A549 (cell line): ENCODE measurements around the gene FCSK.

Experiments
- CEBPB ChIP-seq, 2 experiments: fragments of >200 bp in 1 of 2; sonication (Bioruptor Twin) in 1 of 2; formaldehyde crosslinking in 1 of 2; IDR thresholded peaks; 2 replicates each; pipeline ENCODE4 v1.6.1; 2012 to 2016
- CTCF ChIP-seq: fragments of >200 bp; sonication (Bioruptor Twin); formaldehyde crosslinking; IDR thresholded peaks from 3 replicates; pipeline ENCODE4 v1.5.1; 2016
- HOXA7 ChIP-seq: fragments of 250-450 bp; sonication (Bioruptor Pico); IDR thresholded peaks from 2 replicates; pipeline ENCODE4 v1.5.0; 2020; ENCODE audit warnings: mild to moderate bottlenecking, moderate library complexity
- KDM1A ChIP-seq: fragments of 200-600 bp; sonication (generic); IDR thresholded peaks from 2 replicates; pipeline ENCODE4 v1.6.1; 2016; ENCODE audit warnings: low read depth, mild to moderate bottlenecking
- MAX ChIP-seq: IDR thresholded peaks from 2 replicates; pipeline ENCODE4 v1.6.1; 2012
- MAZ ChIP-seq: fragments of 150-350 bp; IDR thresholded peaks from 2 replicates; pipeline ENCODE4 v1.6.1; 2014; ENCODE audit warnings: antibody characterized with exemption, low read depth, low read length, borderline replicate concordance
- MYC ChIP-seq: IDR thresholded peaks from 2 replicates; pipeline ENCODE4 v1.6.1; 2012; ENCODE audit warnings: mild to moderate bottlenecking, inconsistent platforms, low read length, improper control_type of control experiment, borderline replicate concordance
- POLR2A ChIP-seq: IDR thresholded peaks from 2 replicates; pipeline ENCODE4 v1.6.1; 2012; ENCODE audit warnings: mild to moderate bottlenecking, low read length
- RAD21 ChIP-seq, 2 experiments: fragments of >200 bp in 1 of 2; sonication (Bioruptor Twin) in 1 of 2; formaldehyde crosslinking in 1 of 2; IDR thresholded peaks in 1 of 2; conservative IDR thresholded peaks in 1 of 2; 2 replicates in 1 of 2; 3 replicates in 1 of 2; pipeline ENCODE4 v1.6.1; 2012 to 2018; ENCODE audit warnings: inconsistent platforms in 1 of 2
- RFX5 ChIP-seq: fragments of 450-650 bp; IDR thresholded peaks from 2 replicates; pipeline ENCODE4 v1.7.1; 2014; ENCODE audit warnings: antibody characterized with exemption, mild to moderate bottlenecking, moderate library complexity
- RNF2 ChIP-seq: fragments of 200-600 bp; sonication (generic); IDR thresholded peaks from 2 replicates; pipeline ENCODE4 v1.6.1; 2016; ENCODE audit warnings: low read depth, mild to moderate bottlenecking, antibody characterized with exemption, moderate library complexity, borderline replicate concordance
- SMC3 ChIP-seq: fragments of >200 bp; sonication (Bioruptor Twin); formaldehyde crosslinking; IDR thresholded peaks from 3 replicates; pipeline ENCODE4 v1.6.1; 2018; ENCODE audit warnings: inconsistent platforms
- SREBF2 ChIP-seq: fragments of 450-650 bp; IDR thresholded peaks from 2 replicates; pipeline ENCODE4 v1.6.1; 2014; ENCODE audit warnings: mild to moderate bottlenecking, moderate library complexity
- USF2 ChIP-seq: fragments of 450-650 bp; IDR thresholded peaks from 2 replicates; pipeline ENCODE4 v1.6.1; 2014; ENCODE audit warnings: antibody characterized with exemption

- TF ChIP-seq RFX5 (no peak), SMC3 (no peak), CEBPB (IDR thresholded peaks at IDR 0.05) (no peak), CTCF (no peak), POLR2A (no peak), MAX (no peak), MYC (no peak), USF2 (no peak), MAZ (no peak), HOXA7 (CRISPR knock-in tag) (no peak), SREBF2 (no peak), RAD21 (conservative IDR thresholded peaks at IDR 0.05 in 1 of 2, IDR thresholded peaks at IDR 0.05 in 1 of 2) (no peak), KDM1A (no peak), RNF2 (no peak)
Measured at GRCh38 chr16:70526403-70526802, 72.0 kb downstream of the FCSK start.
